GM21447 (cell line): ENCODE measurements around the gene CCDC121.
A peak's percentile ranks its signal among the peaks of the same experiment; 100 is the strongest.

Experiments
- ATAC-seq: cut with Tn5 transposase; IDR thresholded peaks from one replicate; pipeline ENCODE4 v1.9.1; 2021; ENCODE audit not compliant: unreplicated experiment

CCDC121 gene, protein sequence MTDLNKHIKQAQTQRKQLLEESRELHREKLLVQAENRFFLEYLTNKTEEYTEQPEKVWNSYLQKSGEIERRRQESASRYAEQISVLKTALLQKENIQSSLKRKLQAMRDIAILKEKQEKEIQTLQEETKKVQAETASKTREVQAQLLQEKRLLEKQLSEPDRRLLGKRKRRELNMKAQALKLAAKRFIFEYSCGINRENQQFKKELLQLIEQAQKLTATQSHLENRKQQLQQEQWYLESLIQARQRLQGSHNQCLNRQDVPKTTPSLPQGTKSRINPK

GRCh38 chr2:27628767-27629709 is at the start of gene CCDC121, which contains the start of gene GPN1:
CCDC121 (minus strand) TSS chr2:27629012; CDS start chr2:27627799, 1,213 bp downstream.
GPN1 (plus strand) TSS chr2:27629050; CDS start chr2:27629059, 9 bp downstream.
- ATAC-seq: peak; percentile 99

- ATAC-seq: no peak
Measured at GRCh38 chr2:27672723-27673486, 44.1 kb upstream of the CCDC121 start.

DNA sequence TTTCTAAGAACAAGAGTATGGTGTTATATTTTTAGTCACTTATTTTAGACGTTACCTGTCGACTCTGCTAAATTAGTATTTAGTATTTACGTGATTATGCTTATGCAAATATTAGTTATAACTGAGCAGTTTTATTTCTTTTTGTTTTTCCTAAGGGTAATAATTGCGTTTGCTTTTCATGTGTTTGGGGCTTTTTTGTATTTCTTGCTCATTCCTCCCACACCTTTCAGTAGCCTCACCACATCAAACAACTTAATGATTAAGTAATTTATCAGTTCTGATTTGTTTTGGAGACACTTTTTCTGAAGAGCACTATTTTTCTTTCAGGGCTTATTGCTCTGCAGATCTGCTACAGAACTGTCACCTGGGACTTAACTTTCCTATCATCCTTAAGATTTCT is 42.4 kb upstream of the CCDC121 start:
- no peak for ATAC-seq

- no peak for ATAC-seq
Measured at GRCh38 chr2:27667446-27667845, 38.6 kb upstream of the CCDC121 start.

- no peak for ATAC-seq
Measured at GRCh38 chr2:27664622-27665363, 36.0 kb upstream of the CCDC121 start.

DNA sequence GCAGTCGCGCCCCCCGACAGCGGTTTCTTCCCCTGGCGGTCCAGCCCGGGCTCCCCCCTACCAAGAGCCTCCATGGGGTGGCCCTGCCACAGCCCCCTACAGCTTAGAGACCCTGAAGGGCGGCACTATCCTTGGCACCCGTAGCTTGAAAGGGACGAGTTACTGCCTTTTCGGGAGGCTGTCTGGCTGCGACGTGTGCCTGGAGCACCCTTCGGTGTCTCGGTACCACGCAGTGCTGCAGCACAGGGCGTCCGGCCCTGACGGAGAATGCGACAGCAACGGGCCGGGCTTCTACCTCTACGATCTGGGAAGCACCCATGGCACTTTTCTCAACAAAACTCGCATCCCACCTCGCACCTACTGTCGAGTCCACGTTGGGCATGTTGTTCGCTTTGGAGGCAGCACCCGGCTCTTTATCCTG is 35.4 kb upstream of the CCDC121 start:
- ATAC-seq: no peak

GRCh38 chr2:27663285-27664153 is 34.7 kb upstream of the CCDC121 start, which contains the start of the genes SLC4A1AP and SUPT7L:
SLC4A1AP (plus strand) TSS chr2:27663889; CDS start chr2:27663915, 26 bp downstream.
SUPT7L (minus strand) TSS chr2:27663614; CDS start chr2:27662192, 1,422 bp downstream.
- ATAC-seq: peak; percentile 65

DNA sequence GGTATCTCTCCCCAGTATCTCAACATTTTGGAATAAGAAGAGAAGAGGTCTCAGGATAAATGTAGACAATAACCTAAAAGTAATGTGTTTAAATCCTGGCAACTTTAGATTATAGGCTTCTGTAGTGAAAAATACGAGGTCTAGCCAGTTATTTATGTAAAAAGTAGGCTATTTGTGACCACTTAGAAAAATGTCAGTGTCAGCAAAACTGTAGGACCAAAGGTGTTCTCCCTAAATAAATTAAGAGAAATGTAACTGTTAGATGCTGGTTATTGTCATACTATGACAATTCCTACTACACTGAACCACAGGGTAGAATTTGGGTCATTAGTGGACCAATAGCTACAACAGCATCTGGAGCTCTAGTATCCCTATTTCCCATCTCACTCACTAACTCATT is 32.6 kb upstream of the CCDC121 start:
- ATAC-seq: no peak

DNA sequence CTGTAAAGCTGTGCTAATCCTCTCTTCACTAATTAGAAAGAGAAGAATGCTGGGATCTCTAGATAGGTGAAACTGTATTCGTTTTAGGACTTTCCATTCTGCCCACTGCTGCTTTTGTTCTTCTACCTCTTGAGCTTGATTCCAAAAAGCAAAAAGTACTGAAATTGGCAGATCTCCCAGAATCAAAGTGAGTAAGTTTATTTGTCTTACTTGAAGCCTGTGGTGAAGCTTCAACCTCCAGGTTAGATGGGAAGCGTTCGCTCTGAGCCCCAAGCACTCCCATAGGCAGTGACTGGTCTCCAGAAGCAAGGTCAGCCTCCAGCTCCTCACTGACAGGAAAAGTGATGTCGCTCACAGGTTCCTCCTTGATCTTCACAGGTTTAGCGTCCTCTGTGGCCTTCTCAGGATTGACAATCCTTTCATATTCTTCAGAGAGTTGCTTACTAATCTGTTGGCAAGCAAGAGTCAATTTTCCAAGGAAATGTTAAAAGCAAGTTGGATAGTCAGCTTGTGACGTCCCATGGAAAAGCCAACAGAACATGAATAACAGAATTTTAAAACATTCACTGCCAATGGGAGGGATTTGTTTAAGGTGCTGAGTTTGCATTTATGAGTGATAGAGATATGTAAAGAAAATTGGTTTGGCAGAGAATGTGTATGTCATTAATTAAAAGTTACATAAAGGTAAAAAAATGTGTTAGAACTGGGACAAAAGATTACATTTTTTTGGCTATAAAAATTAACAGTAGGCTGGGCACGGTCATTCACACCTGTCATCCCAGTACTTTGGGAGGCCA is 26.5 kb upstream of the CCDC121 start:
- ATAC-seq: no peak

DNA sequence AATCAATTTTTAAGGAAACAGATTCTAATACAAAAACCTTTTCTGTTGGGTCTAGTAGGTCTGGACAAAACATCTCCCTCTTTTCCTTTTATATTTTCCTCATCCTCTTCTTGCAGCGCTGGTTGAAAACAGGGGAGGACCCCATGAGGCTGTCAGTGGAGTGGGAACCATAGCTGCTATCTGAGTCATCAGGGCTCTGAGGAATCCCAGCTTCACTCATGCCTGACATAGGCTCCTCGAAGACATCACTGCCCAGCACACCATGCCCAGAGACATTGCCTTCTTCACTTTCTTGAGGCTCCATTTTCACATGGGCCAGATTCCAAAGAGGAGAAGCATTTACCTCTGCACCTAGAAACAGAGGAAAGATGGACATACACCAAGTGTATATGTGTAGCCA is 24.6 kb upstream of the CCDC121 start:
- ATAC-seq: no peak

DNA sequence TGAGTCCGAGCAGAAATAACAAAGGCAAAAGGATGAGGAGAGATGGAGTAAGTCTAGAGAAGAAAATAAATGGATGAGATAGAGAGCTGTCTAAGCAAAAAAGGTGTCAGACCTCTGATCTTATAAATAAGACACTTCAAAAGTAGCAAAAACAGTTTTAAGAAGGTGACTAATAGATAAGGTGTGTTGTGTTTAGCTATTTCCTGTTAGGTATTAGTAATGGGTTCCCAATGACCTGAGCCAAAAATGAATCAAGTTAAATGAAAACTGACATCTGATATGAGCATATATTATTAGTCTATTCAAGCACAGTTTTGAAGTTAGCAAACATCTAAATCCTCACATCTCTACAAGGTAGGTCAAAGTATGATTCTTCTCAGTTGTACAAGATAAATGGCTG is 24.0 kb upstream of the CCDC121 start:
- ATAC-seq: no peak

DNA sequence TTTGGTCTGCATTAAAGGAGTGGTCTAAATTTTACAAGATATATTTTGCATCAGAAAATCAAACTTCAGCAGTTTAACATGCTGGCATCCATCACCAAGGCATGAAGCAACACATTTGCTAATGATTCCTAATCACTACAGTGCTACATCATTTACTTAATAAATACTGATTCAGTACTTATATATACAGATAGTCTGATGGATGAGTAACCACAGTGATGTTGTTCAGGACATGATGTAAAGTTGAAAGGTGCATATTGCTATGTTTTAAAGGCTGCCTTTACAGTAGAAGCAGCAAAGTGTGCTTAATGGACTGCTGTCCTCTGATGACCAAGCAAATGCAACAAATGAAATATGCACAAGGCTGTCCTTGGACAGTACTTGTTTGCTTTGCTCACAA is 23.5 kb upstream of the CCDC121 start:
- no peak for ATAC-seq

GRCh38 chr2:27651056-27651455 is 22.2 kb upstream of the CCDC121 start:
- ATAC-seq: no peak

DNA sequence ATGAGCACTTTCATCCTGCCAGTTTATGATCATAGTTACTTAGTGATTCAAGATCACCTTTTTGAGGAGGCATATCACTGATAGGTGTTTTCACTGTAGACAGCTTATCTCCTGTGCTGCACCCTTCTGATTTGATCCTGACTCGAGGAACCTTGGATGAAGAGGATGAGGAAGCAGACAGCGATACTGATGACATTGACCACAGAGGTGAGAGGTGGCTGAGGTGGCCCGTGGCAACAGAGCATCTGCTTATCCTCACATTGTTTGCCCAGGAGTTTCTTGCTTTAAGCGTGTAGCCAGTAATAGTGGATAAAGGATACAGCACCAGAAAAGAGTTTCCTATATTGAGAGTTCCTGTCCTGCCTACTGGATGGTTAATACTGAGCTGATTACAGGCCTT is 18.9 kb upstream of the CCDC121 start:
- no peak for ATAC-seq

GRCh38 chr2:27647289-27647688 is 18.5 kb upstream of the CCDC121 start:
- ATAC-seq: no peak

- ATAC-seq: no peak
Measured at GRCh38 chr2:27645197-27645596, 16.4 kb upstream of the CCDC121 start.

DNA sequence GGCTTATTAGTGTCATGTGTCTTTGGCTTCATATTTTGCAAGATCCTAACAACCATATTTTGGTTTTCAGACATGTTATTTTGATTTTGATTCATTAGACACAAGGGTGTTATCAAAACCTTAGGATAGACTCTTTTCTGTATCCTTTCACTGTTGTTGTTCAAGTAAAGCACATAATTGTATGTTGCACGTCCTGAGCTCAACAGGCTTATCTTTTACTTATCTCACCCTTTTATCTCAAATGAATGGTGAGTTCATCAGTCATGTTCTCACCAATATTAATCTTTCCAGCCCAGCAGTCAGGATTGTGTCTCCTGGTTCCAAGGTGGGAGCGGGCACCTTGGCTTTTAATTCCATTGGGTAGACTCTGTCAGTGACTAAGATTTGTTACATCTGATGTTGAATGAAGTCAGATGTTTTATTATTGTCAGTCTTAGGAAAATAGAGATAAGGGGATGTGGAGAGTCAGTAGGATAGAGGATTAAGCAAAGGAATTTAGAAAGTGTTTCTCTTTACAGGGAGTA is 12.0 kb upstream of the CCDC121 start:
- no peak for ATAC-seq

- no peak for ATAC-seq
Measured at GRCh38 chr2:27638709-27639108, 9.9 kb upstream of the CCDC121 start.
